ENCODE results near the gene RDH13.

The RDH13 gene

DNA sequence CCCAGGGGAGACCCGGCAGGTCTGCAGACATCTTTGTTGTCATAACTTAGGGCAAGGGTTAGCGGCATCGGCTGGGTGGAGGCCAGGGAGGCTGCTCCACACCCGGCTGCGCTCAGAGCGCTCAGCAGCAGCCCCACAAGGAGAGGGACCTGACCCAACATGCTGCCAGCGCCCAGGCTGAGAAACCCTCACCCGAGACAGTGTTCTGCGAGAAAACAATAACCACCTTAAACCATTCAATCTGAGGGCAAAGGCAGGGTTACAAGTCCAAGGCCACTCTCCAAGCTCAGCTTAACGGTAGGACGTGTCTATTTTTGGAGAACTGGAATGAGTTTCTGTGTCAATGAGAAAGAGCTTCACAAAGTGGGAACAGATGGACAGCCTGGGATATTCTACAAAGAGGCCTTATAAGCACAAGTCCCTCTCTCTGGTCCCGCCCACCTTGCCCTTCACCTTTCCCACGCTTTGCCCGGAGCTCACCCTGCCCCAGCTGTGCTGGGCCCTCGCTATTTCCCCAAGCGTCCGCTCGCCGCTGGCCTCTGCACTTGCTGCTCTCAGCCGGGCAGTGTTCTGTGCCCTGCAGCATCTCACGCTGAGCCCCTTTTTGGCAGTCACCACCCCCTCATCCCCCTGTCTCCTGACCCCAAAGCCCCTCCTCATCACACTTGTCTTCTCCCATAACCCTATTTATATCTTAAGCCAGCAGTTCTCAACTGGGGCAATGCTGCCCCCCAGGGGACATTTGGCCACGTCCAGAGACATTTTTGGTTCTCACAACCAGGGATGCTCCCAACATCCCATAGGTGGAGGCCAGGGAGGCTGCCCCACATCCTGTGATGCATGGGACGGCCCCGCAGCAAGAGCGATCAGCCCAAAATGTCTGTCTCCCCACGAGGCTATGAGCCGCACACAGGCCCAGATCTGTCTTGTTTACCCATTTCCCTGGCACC, 36.9 kb upstream of the RDH13 start:
- H3K4me3 ChIP-seq (ENCODE audit: low read depth in 1 of 5, low read length in 5 of 5): no peak overlapping the region
- no peak overlapping the region for H3K27ac ChIP-seq (ENCODE audit: low read depth, low read length)
- H3K27me3 ChIP-seq (ENCODE audit: control insufficient read depth in 5 of 5, insufficient read depth in 4 of 5, low read length in 5 of 5): no peaks in the 10 kb centered on the region
- H3K9ac ChIP-seq (ENCODE audit: low read length in 5 of 5): no peak overlapping the region
- H3K36me3 ChIP-seq (ENCODE audit: control insufficient read depth in 5 of 5, insufficient read depth in 5 of 5, low read length in 5 of 5): peaks cover 2 to 73% (median 52%) of the 10 kb centered on the region in 5 donors
- H3K4me1 ChIP-seq (ENCODE audit: control insufficient read depth in 5 of 5, insufficient read depth in 5 of 5, low read length in 5 of 5): peaks cover 0 to 7% (median 0%) of the 10 kb centered on the region in 5 donors
- H3K9me3 ChIP-seq (ENCODE audit: control insufficient read depth in 5 of 5, low read length in 5 of 5): peaks cover 0 to 4% (median 4%) of the 10 kb centered on the region in 5 donors

DNA sequence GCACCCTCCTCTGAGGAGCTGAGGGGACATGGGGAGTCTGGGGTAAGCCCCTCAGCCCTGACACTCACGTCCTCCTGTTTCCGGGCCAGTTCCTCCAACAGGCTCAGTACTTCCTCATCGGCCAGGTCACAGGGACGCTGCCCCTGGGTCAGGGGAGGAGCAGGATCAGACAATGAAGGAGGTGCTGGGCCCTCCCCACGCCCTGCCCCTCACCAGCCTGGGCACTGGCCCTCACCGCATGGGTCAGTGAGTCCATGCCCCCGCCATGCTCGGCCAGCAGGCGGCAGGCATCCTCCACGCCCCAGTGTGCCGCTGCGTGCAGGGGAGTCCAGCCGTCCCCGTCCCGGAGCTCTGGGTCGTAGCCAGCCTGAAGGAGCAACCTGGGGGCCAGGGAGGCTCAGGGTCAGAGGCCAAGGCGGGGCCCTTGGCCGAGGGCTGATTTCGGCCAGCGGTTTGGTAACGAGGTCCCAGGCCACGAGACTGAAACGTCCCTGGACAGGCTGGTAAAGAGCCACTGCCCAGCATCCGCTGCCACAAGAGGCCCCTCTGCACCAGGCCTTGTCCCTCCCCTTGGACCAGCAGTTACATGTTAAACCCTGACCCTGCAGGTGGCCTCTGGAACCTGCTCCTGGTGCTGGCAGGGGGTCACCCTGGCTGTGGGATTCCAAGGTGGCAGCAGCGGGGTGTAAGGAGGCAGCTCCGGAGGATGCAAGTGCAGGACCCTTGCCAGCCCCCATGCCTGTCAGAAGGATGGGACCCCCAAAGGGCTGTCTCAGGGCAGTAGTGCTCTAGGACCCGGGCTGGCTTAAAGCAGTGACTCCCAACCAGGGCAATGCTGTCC, 36.0 kb upstream of the RDH13 start:
- no peak overlapping the region for H3K27ac ChIP-seq (ENCODE audit: low read depth, low read length)
- H3K9me3 ChIP-seq (ENCODE audit: control insufficient read depth in 5 of 5, low read length in 5 of 5): peaks cover 0 to 4% (median 4%) of the 10 kb centered on the region in 5 donors
- H3K4me1 ChIP-seq (ENCODE audit: control insufficient read depth in 5 of 5, insufficient read depth in 5 of 5, low read length in 5 of 5): peaks cover 0 to 7% (median 0%) of the 10 kb centered on the region in 5 donors
- H3K4me3 ChIP-seq (ENCODE audit: low read depth in 1 of 5, low read length in 5 of 5): no peak overlapping the region
- no peak overlapping the region for H3K9ac ChIP-seq (ENCODE audit: low read length in 5 of 5)
- H3K27me3 ChIP-seq (ENCODE audit: control insufficient read depth in 5 of 5, insufficient read depth in 4 of 5, low read length in 5 of 5): no peaks in the 10 kb centered on the region
- peaks cover 2 to 80% (median 60%) of the 10 kb centered on the region in 5 donors for H3K36me3 ChIP-seq (ENCODE audit: control insufficient read depth in 5 of 5, insufficient read depth in 5 of 5, low read length in 5 of 5)

DNA sequence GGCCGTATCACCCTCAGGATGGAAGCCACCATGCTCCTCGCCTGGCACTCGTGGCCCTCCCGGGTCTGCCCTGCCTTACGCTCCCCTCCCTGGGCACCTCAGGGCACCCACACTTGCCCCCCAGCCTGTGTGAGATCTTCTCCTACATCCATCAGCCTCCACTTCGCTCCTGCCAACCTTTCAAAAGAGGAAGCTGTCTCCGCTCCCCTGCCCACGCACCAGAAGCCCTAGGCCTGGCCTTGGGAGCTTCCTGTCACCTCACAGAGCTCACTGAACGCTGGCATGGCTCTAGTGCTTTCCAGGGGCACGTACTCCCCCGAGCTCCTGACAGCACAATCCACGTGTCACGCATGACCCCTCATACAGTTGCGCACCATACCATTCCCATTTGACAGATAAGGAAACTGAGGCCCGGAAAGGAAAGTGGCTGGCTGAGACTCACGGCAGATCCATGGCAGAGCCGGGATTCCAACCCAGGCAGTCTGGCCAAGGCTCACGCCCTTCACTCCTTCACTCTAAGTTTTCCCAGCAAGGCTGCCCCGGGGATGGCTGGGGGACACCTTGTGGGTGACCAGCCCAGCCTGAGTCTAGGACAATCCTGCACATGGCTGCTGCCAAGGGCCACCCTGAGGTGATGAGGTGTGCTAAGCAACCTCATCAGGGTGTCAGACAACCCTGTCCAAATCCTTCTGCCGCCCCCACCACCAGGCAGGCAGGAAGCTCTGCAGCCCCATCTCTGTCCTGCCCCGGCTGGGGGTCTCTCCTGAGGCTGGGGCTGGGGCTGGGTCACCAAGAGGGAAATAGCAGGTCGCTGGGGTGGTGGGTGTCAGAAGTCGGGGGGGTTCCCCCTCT, 35.1 kb upstream of the RDH13 start:
- peaks cover 2 to 75% (median 55%) of the 10 kb centered on the region in 5 donors for H3K36me3 ChIP-seq (ENCODE audit: control insufficient read depth in 5 of 5, insufficient read depth in 5 of 5, low read length in 5 of 5)

DNA sequence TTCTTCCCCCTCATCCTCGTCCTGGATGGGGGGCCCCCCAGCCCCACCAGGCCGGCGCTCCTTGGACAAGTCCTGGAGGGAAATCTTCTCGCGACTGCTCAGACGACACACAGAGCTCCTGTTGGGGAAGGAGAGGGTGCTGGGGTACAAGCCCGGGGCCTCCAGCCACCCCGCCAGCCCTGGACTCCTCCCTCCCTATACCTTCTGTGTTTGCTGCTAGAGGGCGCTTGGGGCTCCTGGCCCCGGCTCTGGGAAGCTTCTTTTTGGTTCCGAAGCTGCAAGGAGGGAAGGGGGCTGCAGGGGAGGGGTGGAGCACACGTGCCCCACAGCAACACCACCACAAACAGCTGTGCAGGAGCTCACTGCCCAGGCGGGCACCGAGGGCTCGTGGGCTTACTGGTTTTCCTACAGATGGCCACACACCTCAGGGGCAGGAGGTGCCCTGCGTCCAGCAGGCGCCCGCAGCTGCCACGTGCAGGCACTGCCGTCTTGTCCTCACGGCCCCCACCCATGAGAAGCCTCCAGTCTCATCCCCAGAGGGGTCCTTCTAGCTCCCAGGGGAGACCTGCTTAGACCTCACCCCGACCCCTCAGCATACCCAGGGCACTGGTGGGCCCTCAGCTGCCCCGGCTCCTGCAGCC, 33.2 kb upstream of the RDH13 start:
- Histone ChIP-seq H3K27me3 (ENCODE audit: control insufficient read depth in 5 of 5, insufficient read depth in 4 of 5, low read length in 5 of 5) (no peaks in the 10 kb centered on the region), H3K9me3 (ENCODE audit: control insufficient read depth in 5 of 5, low read length in 5 of 5) (no peaks in the 10 kb centered on the region), H3K9ac (ENCODE audit: low read length in 5 of 5) (no peak overlapping the region), H3K27ac (ENCODE audit: low read depth, low read length) (no peak overlapping the region), H3K4me3 (ENCODE audit: low read depth in 1 of 5, low read length in 5 of 5) (no peak overlapping the region), H3K4me1 (ENCODE audit: control insufficient read depth in 5 of 5, insufficient read depth in 5 of 5, low read length in 5 of 5) (peaks cover 0 to 7% (median 0%) of the 10 kb centered on the region in 5 donors), H3K36me3 (ENCODE audit: control insufficient read depth in 5 of 5, insufficient read depth in 5 of 5, low read length in 5 of 5) (peaks cover 0 to 75% (median 55%) of the 10 kb centered on the region in 5 donors)

More for the DNA sequence above, 35.1 kb upstream of the RDH13 start:
- Histone ChIP-seq H3K4me1 (ENCODE audit: control insufficient read depth in 5 of 5, insufficient read depth in 5 of 5, low read length in 5 of 5) (peaks cover 0 to 7% (median 0%) of the 10 kb centered on the region in 5 donors), H3K27me3 (ENCODE audit: control insufficient read depth in 5 of 5, insufficient read depth in 4 of 5, low read length in 5 of 5) (no peaks in the 10 kb centered on the region), H3K9ac (ENCODE audit: low read length in 5 of 5) (no peak overlapping the region), H3K9me3 (ENCODE audit: control insufficient read depth in 5 of 5, low read length in 5 of 5) (peaks cover 0 to under 1% (median under 1%) of the 10 kb centered on the region in 5 donors), H3K27ac (ENCODE audit: low read depth, low read length) (no peak overlapping the region), H3K4me3 (ENCODE audit: low read depth in 1 of 5, low read length in 5 of 5) (no peak overlapping the region)

DNA sequence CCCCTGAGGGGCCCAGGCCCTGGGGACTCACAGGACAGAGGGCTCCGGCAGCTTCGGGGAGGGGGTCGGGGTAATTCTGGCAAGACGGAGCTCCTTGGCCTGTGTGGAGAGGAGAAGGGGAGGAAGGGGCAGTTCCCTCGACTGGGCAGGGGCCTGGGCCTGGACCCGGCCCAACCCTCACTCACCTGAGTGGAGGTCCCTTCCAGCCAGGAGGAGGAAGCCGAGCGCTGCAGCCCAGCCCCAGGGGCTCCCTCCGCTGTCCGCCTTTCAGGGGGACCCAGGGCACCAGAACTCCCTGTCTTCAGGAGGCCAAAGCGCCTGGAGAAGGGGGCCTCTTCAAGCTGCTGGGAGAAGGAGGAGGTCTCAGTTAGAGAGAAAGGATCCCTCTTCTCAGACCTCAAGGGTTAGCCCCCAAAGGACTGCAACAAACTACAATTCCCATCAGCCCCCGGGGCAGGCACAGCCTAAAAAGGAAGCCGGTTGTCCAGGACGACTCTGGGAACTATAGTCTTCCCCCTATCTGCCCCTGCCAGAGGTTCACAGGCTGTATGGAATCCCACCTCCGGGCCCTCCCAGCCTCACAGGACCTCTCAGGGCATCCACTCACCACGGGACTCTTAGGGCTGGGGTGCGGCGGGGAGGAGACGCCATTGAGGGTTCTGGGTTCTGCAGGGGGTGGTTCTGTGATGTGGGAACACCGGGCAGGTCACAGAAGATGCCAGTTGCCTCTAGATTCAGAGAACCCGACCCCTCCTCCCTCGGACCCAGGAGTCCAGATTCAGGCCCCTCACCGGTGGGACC, 32.5 kb upstream of the RDH13 start:
- no peak overlapping the region for H3K4me3 ChIP-seq (ENCODE audit: low read depth in 1 of 5, low read length in 5 of 5)
- peaks cover 0 to 7% (median 0%) of the 10 kb centered on the region in 5 donors for H3K4me1 ChIP-seq (ENCODE audit: control insufficient read depth in 5 of 5, insufficient read depth in 5 of 5, low read length in 5 of 5)
- H3K27ac ChIP-seq (ENCODE audit: low read depth, low read length): no peak overlapping the region
- no peaks in the 10 kb centered on the region for H3K9me3 ChIP-seq (ENCODE audit: control insufficient read depth in 5 of 5, low read length in 5 of 5)
- no peak overlapping the region for H3K9ac ChIP-seq (ENCODE audit: low read length in 5 of 5)
- no peaks in the 10 kb centered on the region for H3K27me3 ChIP-seq (ENCODE audit: control insufficient read depth in 5 of 5, insufficient read depth in 4 of 5, low read length in 5 of 5)
- H3K36me3 ChIP-seq (ENCODE audit: control insufficient read depth in 5 of 5, insufficient read depth in 5 of 5, low read length in 5 of 5): peaks cover 0 to 77% (median 60%) of the 10 kb centered on the region in 5 donors

DNA sequence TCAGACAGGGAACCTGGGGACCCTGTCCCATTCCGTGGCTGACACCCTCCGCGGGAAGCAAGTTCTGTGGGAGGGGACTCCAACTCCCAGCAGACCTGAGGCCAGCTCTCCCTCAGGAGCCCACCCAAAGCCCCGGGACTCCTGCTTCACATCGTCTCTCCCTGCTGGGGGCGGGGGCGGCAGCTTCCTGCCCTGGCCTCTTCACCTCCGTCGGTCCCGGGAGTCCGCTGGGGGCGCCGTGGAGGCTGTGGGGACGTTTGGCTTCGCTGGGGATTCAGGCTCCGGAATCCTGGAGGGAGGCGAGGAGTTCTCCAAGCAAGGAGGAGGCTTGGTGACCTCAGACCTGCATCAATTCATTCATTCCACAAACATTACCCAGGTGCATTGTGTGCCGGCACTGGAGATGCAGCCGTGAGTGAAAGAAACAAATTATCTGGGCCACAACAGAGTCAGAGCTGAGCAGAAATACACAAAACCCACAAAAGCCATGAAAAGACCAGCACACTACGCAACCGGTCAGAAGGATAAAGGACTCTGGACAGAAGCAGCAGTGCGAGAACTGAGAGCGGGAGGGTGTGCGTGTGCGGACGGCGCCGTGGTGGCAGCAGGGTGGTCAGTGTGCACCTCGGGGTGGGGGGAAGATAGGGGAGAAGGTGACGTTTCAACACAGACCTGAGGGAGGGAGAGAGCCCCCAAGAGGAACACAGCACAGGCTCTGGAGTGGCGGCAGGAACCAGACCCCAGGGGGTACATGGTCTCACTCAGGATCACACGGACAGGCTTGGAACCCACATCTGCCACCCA, 31.7 kb upstream of the RDH13 start:
- no peak overlapping the region for H3K4me3 ChIP-seq (ENCODE audit: low read depth in 1 of 5, low read length in 5 of 5)
- H3K36me3 ChIP-seq (ENCODE audit: control insufficient read depth in 5 of 5, insufficient read depth in 5 of 5, low read length in 5 of 5): peaks cover 0 to 73% (median 62%) of the 10 kb centered on the region in 5 donors
- H3K4me1 ChIP-seq (ENCODE audit: control insufficient read depth in 5 of 5, insufficient read depth in 5 of 5, low read length in 5 of 5): peaks cover 0 to 7% (median 0%) of the 10 kb centered on the region in 5 donors
- no peak overlapping the region for H3K27ac ChIP-seq (ENCODE audit: low read depth, low read length)
- no peaks in the 10 kb centered on the region for H3K9me3 ChIP-seq (ENCODE audit: control insufficient read depth in 5 of 5, low read length in 5 of 5)
- no peaks in the 10 kb centered on the region for H3K27me3 ChIP-seq (ENCODE audit: control insufficient read depth in 5 of 5, insufficient read depth in 4 of 5, low read length in 5 of 5)
- H3K9ac ChIP-seq (ENCODE audit: low read length in 5 of 5): no peak overlapping the region

DNA sequence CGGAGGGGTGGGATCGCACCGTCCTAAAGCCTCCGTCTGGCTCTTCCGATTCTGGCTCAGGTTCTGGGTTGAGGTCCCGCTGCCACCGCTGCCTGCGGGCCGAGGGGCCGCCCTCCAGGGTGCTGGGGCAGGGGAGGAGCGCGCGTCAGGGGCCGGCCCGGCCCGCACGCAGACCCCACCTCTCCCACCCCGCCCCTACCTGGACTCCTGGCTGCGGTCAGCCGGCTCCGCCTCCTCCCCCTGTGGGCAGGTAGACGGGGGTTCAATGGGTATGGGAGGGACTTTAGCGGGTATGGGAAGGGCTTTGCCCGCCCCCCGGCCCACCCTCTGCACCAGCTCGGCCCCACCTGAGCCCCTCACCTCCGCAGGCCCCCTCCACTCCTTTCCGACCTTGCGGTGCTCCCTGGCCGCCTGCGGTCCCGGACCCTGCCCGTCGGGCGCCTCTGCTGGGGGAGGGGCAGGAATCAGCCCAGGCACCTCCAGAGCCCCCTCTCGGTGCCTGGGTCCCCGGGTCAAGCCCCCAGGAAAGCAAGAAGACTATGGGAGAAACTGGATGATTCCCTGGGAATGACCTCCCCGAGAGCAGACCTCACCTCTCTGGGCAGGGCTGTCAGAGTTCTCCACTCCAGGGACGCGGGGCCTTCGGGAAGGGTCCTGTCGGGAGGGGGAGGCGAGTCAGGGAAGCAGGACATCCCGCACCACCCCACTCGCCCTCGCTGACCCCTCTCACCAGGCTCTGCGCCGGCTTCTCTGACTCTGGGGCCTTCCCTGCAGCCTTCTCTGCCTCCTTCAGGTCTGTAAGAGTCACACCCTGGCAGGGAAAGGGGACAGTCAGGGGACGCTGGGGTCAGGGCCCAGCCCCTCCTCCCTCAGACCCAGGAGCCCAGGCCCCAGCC, 29.7 kb upstream of the RDH13 start:
- peaks cover 0 to 11% (median 7%) of the 10 kb centered on the region in 5 donors for H3K4me1 ChIP-seq (ENCODE audit: control insufficient read depth in 5 of 5, insufficient read depth in 5 of 5, low read length in 5 of 5)
- H3K36me3 ChIP-seq (ENCODE audit: control insufficient read depth in 5 of 5, insufficient read depth in 5 of 5, low read length in 5 of 5): peaks cover 0 to 54% (median 47%) of the 10 kb centered on the region in 5 donors
- no peak overlapping the region for H3K27ac ChIP-seq (ENCODE audit: low read depth, low read length)
- peaks cover 0 to 6% (median 2%) of the 10 kb centered on the region in 5 donors for H3K27me3 ChIP-seq (ENCODE audit: control insufficient read depth in 5 of 5, insufficient read depth in 4 of 5, low read length in 5 of 5)
- H3K9ac ChIP-seq (ENCODE audit: low read length in 5 of 5): no peak overlapping the region
- H3K9me3 ChIP-seq (ENCODE audit: control insufficient read depth in 5 of 5, low read length in 5 of 5): no peaks in the 10 kb centered on the region
- H3K4me3 ChIP-seq (ENCODE audit: low read depth in 1 of 5, low read length in 5 of 5): no peak overlapping the region

All from subcutaneous abdominal adipose tissue (tissue), 5 donors.